COLO668 (cell line): Measurements from ENCODE around the gene DISP3.

ENCODE experiments used
- DNase-seq: peaks from one replicate; lab custom pipeline; 2025; ENCODE audit not compliant: unreplicated experiment; lab: John Stamatoyannopoulos, UW

DISP3 gene

GRCh38 chr1:11478571-11479374 is at the start of gene DISP3:
TSS of gene DISP3 (plus strand) at chr1:11479155. CDS start at chr1:11500993, 21,838 bp downstream.
- peak; percentile 95 for DNase-seq

GRCh38 chr1:11429226-11429625 is 49.7 kb upstream of the DISP3 start:
- no peak for DNase-seq

GRCh38 chr1:11429935-11430334 is 49.0 kb upstream of the DISP3 start:
- no peak for DNase-seq

GRCh38 chr1:11431941-11432507 is 46.9 kb upstream of the DISP3 start:
- DNase-seq, result no peak

GRCh38 chr1:11432526-11432925 is 46.4 kb upstream of the DISP3 start:
- DNase-seq, result no peak

- DNase-seq, result peak; percentile 19
These were observed 44.5 kb upstream of the DISP3 start for GRCh38 chr1:11434501-11434900.

- DNase-seq, result no peak
These were observed 44.0 kb upstream of the DISP3 start for GRCh38 chr1:11434926-11435325.

GRCh38 chr1:11438996-11439395 is 40.0 kb upstream of the DISP3 start:
- DNase-seq, result no peak

GRCh38 chr1:11441211-11441952 is 37.6 kb upstream of the DISP3 start:
- DNase-seq, result no peak

GRCh38 chr1:11443043-11443442 is 35.9 kb upstream of the DISP3 start:
- no peak for DNase-seq

- DNase-seq, result no peak
These were observed 34.8 kb upstream of the DISP3 start for GRCh38 chr1:11443961-11444658.

GRCh38 chr1:11444907-11445306 is 34.0 kb upstream of the DISP3 start:
- DNase-seq, result no peak

- no peak for DNase-seq
These were observed 31.1 kb upstream of the DISP3 start for GRCh38 chr1:11447903-11448302.

GRCh38 chr1:11448373-11449099 is 30.4 kb upstream of the DISP3 start:
- no peak for DNase-seq

- DNase-seq, result no peak
These were observed 29.9 kb upstream of the DISP3 start for GRCh38 chr1:11449100-11449403.

- no peak for DNase-seq
These were observed 28.6 kb upstream of the DISP3 start for GRCh38 chr1:11450310-11450709.

GRCh38 chr1:11453742-11454491 is 25.0 kb upstream of the DISP3 start:
- DNase-seq, result no peak

- no peak for DNase-seq
These were observed 22.9 kb upstream of the DISP3 start for GRCh38 chr1:11455967-11456570.

GRCh38 chr1:11456965-11457364 is 22.0 kb upstream of the DISP3 start:
- no peak for DNase-seq

GRCh38 chr1:11458811-11459275 is 20.1 kb upstream of the DISP3 start:
- no peak for DNase-seq
